ENCODE results near the gene C2CD2. TPM values are rescaled to one million over a fixed set of nuclear protein-coding genes. Genes with fewer than 3 reads are reported as not detected.

The C2CD2 gene
- total and polyA plus RNA-seq, 12 donors = 175 to 439 (median 284) TPM

DNA sequence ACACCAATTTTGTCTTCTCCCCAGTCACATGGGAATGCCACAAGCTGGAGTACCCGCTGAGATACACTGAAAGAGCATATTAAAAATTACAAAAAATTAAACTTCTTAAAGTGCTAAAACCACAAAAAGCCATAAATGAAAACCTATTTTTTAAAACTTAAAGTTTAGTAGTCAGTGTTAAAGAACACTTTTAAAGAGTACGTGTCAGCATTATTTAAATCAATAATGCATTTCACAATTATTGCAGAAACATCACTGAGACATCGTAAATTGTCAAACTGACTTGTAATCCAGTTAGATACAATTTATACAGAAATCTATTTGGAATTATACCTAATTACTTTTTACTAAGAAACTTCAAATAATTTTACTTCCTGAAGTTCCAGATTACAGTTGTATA lies 33.5 kb upstream of the C2CD2 start:
- Histone ChIP-seq H3K4me3 (no peak overlapping the region), H3K9me3 (replicated peaks in 1 of 3) (no peaks in the 10 kb centered on the region), H3K36me3 (replicated peaks in 1 of 2) (peaks cover 0 to 19% of the 10 kb centered on the region in 2 donors), H3K4me1 (replicated peaks in 1 of 2) (no peaks in the 10 kb centered on the region), H3K27me3 (no peaks in the 10 kb centered on the region), H3K27ac (no peak overlapping the region)
- intact Hi-C loops (cut with DNase I) = no loop called here
- no peak for DNase-seq
- no peak for TF ChIP-seq POLR2A (IDR thresholded peaks at IDR 0.05)
- TF ChIP-seq, protein P1, sequence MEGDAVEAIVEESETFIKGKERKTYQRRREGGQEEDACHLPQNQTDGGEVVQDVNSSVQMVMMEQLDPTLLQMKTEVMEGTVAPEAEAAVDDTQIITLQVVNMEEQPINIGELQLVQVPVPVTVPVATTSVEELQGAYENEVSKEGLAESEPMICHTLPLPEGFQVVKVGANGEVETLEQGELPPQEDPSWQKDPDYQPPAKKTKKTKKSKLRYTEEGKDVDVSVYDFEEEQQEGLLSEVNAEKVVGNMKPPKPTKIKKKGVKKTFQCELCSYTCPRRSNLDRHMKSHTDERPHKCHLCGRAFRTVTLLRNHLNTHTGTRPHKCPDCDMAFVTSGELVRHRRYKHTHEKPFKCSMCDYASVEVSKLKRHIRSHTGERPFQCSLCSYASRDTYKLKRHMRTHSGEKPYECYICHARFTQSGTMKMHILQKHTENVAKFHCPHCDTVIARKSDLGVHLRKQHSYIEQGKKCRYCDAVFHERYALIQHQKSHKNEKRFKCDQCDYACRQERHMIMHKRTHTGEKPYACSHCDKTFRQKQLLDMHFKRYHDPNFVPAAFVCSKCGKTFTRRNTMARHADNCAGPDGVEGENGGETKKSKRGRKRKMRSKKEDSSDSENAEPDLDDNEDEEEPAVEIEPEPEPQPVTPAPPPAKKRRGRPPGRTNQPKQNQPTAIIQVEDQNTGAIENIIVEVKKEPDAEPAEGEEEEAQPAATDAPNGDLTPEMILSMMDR (IDR thresholded peaks at IDR 0.05) = no peak
- WGBS, 4 donors = 96 to 98% (median 97%) methylated on average over 3 of the region's 3 CpGs

DNA sequence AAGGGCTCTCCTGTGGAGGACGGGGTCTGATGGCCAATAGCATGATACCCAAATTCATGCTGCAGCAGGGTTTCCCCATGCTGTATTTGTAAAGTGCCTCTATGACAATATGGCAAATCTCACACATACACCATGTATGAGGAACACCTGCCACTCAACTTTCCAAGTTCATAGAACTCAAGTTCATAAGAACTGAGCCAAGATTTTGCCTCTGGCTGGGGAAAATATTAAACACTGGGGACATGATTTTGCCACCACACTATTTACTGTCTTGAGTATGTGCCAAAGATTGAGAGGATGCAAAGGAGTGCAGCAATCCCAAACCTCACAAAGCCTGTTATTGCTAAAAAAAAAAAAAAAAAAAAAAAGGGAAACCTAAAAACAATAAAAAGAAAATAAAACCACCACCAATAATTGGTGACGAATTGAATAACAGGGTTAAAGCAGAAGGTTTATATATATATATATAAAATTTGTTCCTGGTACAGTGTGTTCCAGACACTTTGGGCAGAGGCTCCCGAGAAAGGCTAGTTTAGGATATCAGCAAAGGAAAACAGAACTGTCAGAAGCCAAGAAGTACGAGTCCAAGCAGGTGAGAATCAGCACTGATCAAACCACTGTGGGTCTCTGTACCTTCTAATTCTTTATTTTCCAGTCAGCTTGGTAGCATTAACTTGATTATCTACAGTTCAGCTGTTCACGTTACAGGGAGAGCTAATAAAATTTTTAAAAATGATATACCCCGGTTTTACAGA lies 32.0 kb upstream of the C2CD2 start:
- H3K27ac ChIP-seq = no peak overlapping the region
- H3K4me3 ChIP-seq = no peak overlapping the region
- H3K27me3 ChIP-seq = no peaks in the 10 kb centered on the region
- intact Hi-C loops (cut with DNase I) = no loop called here
- no peak for DNase-seq
- TF ChIP-seq POLR2A (IDR thresholded peaks at IDR 0.05) = no peak
- TF ChIP-seq, protein P1 (IDR thresholded peaks at IDR 0.05) = no peak
- H3K4me1 ChIP-seq (replicated peaks in 1 of 2) = no peaks in the 10 kb centered on the region
- peaks cover 0 to 5% of the 10 kb centered on the region in 2 donors for H3K36me3 ChIP-seq (replicated peaks in 1 of 2)
- 82 to 87% (median 86%) methylated on average over 5 to 6 of the region's 6 CpGs for WGBS, 4 donors
- no peaks in the 10 kb centered on the region for H3K9me3 ChIP-seq (replicated peaks in 1 of 3)

DNA sequence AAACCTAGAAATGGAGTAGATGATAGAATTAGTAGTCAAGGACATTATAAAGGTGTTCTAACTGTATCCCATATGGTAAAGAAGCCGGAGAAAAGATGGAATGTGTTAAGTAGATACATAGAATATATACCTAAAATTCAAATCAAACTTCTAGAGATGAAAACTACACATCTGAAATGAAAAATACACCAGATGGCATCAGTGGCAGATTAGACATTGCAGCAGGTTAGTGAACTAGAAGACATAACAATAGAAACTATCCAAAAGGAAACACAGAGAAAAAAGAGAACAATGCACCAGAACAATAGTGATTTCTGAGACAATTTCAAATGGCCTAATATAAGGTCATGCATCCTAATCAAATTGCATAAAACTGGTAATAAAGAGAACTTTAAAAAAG lies 29.4 kb upstream of the C2CD2 start:
- Histone ChIP-seq H3K27me3 (no peaks in the 10 kb centered on the region), H3K36me3 (replicated peaks in 1 of 2) (no peaks in the 10 kb centered on the region), H3K4me1 (replicated peaks in 1 of 2) (no peaks in the 10 kb centered on the region), H3K9me3 (replicated peaks in 1 of 3) (no peaks in the 10 kb centered on the region), H3K4me3 (no peak overlapping the region), H3K27ac (no peak overlapping the region)
- intact Hi-C loops (cut with DNase I) = no loop called here
- 94 to 97% (median 96%) methylated on average over 1 of the region's 1 CpG for WGBS, 4 donors
- TF ChIP-seq POLR2A (IDR thresholded peaks at IDR 0.05) = no peak
- TF ChIP-seq, protein P1 (IDR thresholded peaks at IDR 0.05) = no peak
- no peak for DNase-seq

DNA sequence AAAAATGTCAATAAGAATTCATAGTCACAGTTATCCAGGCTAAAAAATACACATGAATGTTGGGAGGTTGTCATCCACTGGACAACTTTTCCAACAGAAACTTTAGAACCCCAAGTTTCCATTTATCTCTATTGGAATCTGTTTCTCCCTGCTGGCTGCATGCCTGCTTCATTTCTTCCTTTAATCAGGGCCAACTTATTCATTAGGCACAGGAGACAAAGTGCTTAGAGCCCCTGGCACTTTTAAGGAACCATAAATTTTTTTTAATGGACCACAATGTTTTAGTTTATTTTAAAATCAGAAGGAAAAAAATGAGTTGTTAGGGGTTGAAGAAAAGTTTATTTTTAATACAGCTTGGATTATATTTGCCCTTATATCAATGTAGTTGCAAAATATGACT lies 26.7 kb upstream of the C2CD2 start:
- Histone ChIP-seq H3K9me3 (replicated peaks in 1 of 3) (no peaks in the 10 kb centered on the region), H3K27ac (no peak overlapping the region)
- intact Hi-C loops (cut with DNase I) = no loop called here

More for the DNA sequence above, 26.7 kb upstream of the C2CD2 start:
- no peak for DNase-seq
- Histone ChIP-seq H3K4me3 (no peak overlapping the region), H3K27me3 (no peaks in the 10 kb centered on the region), H3K36me3 (replicated peaks in 1 of 2) (no peaks in the 10 kb centered on the region), H3K4me1 (replicated peaks in 1 of 2) (no peaks in the 10 kb centered on the region)
- TF ChIP-seq, protein P1 (IDR thresholded peaks at IDR 0.05) = no peak
- no peak for TF ChIP-seq POLR2A (IDR thresholded peaks at IDR 0.05)

All from adrenal gland (tissue), 12 donors.